WTC11 (cell line): ENCODE measurements around the gene ZNF622. TPM values are rescaled to one million over a fixed set of nuclear protein-coding genes. Genes with fewer than 3 reads are reported as not detected.

Source experiments
- ATAC-seq: fragments of 200-7000 bp; cut with Tn5 transposase; 2 replicates; pipeline ENCODE4 v1.10.0; 2021; ENCODE audit warnings: mild to moderate bottlenecking, moderate library complexity
- CTCF ChIA-PET: fragments of 300-600 bp; sonication (Branson Sonifier 250); formaldehyde crosslinking; loops from one replicate; lab custom pipeline; 2021; ENCODE audit warnings: antibody characterized with exemption; lab: Charles Lee
- POLR2A ChIA-PET: fragments of 350-600 bp; sonication (Branson Sonifier 250); formaldehyde crosslinking; loops from one replicate; lab custom pipeline; 2021; ENCODE audit warnings: antibody characterized with exemption; lab: Charles Lee
- DNase-seq: peaks from one replicate; pipeline ENCODE4 v3.0.0; 2021; ENCODE audit warnings: low spot score
- H3K27ac Mint-ChIP-seq: 2 replicates; pipeline ENCODE4 v1.8.0; 2021; ENCODE audit warnings: mixed read lengths
- H3K27me3 Mint-ChIP-seq: 2 replicates; pipeline ENCODE4 v1.8.0; 2021; ENCODE audit warnings: low read depth, mild to moderate bottlenecking, moderate library complexity, mixed read lengths
- H3K36me3 Mint-ChIP-seq: 2 replicates; pipeline ENCODE4 v1.8.0; 2021; ENCODE audit warnings: mixed read lengths
- H3K4me1 Mint-ChIP-seq: 2 replicates; pipeline ENCODE4 v1.8.0; 2022; ENCODE audit warnings: mixed read lengths
- H3K4me3 Mint-ChIP-seq: 2 replicates; pipeline ENCODE4 v1.8.0; 2021; ENCODE audit warnings: mild to moderate bottlenecking, moderate library complexity, mixed read lengths
- H3K9me3 Mint-ChIP-seq: 2 replicates; pipeline ENCODE4 v1.8.0; 2021; ENCODE audit warnings: mixed read lengths
- ATF1 ChIP-seq: sonication (generic); formaldehyde crosslinking; IDR thresholded peaks from 2 replicates; pipeline ENCODE4 v1.8.1; 2023; ENCODE audit warnings: mild to moderate bottlenecking, moderate library complexity, missing genetic modification reagents
- GRHL2 ChIP-seq: fragments of 250-450 bp; sonication (Bioruptor Pico); IDR thresholded peaks from 2 replicates; pipeline ENCODE4 v1.8.0; 2022; ENCODE audit warnings: mild to moderate bottlenecking, moderate library complexity; ENCODE audit not compliant: insufficient replicate concordance, severe bottlenecking
- HMGA2 ChIP-seq: fragments of 250-450 bp; sonication (Bioruptor Pico); IDR thresholded peaks from 2 replicates; pipeline ENCODE4 v1.4.0; 2021; ENCODE audit warnings: mild to moderate bottlenecking, moderate library complexity
- IRF2 ChIP-seq: sonication (generic); formaldehyde crosslinking; IDR thresholded peaks from 2 replicates; pipeline ENCODE4 v1.8.0; 2022; ENCODE audit warnings: low read depth, missing genetic modification reagents, borderline replicate concordance
- JUN ChIP-seq: sonication (generic); formaldehyde crosslinking; IDR thresholded peaks from 2 replicates; pipeline ENCODE4 v1.8.0; 2023; ENCODE audit warnings: mild to moderate bottlenecking, missing genetic modification reagents
- NFATC4 ChIP-seq: fragments of 250-450 bp; sonication (Bioruptor Pico); IDR thresholded peaks from 2 replicates; pipeline ENCODE4 v1.9.0; 2021; ENCODE audit warnings: mild to moderate bottlenecking
- NR1H2 ChIP-seq: sonication (generic); formaldehyde crosslinking; IDR thresholded peaks from 2 replicates; pipeline ENCODE4 v1.9.0; 2021; ENCODE audit warnings: mild to moderate bottlenecking, moderate library complexity, missing genetic modification reagents
- NR3C1 ChIP-seq: sonication (generic); formaldehyde crosslinking; conservative IDR thresholded peaks from 2 replicates; pipeline ENCODE4 v1.8.1; 2023; ENCODE audit warnings: low read depth, mild to moderate bottlenecking, missing genetic modification reagents
- OVOL2 ChIP-seq: fragments of 250-450 bp; sonication (Bioruptor Pico); IDR thresholded peaks from 2 replicates; pipeline ENCODE4 v1.9.0; 2021; ENCODE audit warnings: mild to moderate bottlenecking, borderline replicate concordance
- TEAD4 ChIP-seq: sonication (generic); formaldehyde crosslinking; IDR thresholded peaks from 2 replicates; pipeline ENCODE4 v1.8.0; 2022; ENCODE audit warnings: mild to moderate bottlenecking, missing genetic modification reagents
- ZBTB21 ChIP-seq: sonication (generic); formaldehyde crosslinking; IDR thresholded peaks from 2 replicates; pipeline ENCODE4 v1.8.1; 2023; ENCODE audit warnings: mild to moderate bottlenecking, missing genetic modification reagents, borderline replicate concordance
- ZNF138 ChIP-seq: sonication (generic); formaldehyde crosslinking; conservative IDR thresholded peaks from 2 replicates; pipeline ENCODE4 v1.8.1; 2022; ENCODE audit warnings: mild to moderate bottlenecking, moderate library complexity, missing genetic modification reagents
- ZNF317 ChIP-seq: sonication (generic); formaldehyde crosslinking; IDR thresholded peaks from 2 replicates; pipeline ENCODE4 v1.8.1; 2023; ENCODE audit warnings: low read depth, mild to moderate bottlenecking, moderate library complexity, missing genetic modification reagents, borderline replicate concordance
- ZNF396 ChIP-seq: fragments of 250-450 bp; sonication (Bioruptor Pico); IDR thresholded peaks from 2 replicates; pipeline ENCODE4 v1.8.0; 2021; ENCODE audit warnings: mild to moderate bottlenecking, moderate library complexity, borderline replicate concordance
- ZNF416 ChIP-seq: fragments of 250-450 bp; sonication (Bioruptor Pico); IDR thresholded peaks from 2 replicates; pipeline ENCODE4 v1.9.0; 2021; ENCODE audit warnings: mild to moderate bottlenecking, inconsistent platforms
- ZNF423 ChIP-seq: fragments of 250-450 bp; sonication (Bioruptor Pico); IDR thresholded peaks from 2 replicates; pipeline ENCODE4 v2.1.2; 2022; ENCODE audit warnings: mild to moderate bottlenecking, moderate library complexity
- ZNF671 ChIP-seq: fragments of 250-450 bp; sonication (Bioruptor Pico); IDR thresholded peaks from 2 replicates; pipeline ENCODE4 v1.8.0; 2021; ENCODE audit warnings: mild to moderate bottlenecking
- total RNA-seq: library from RNA; stranded (reverse); gene quantifications from 3 replicates; pipeline ENCODE4 v1.2.3, GENCODE V29; 2021
- TF ChIP-seq, protein P1 (sequence below): sonication (generic); formaldehyde crosslinking; conservative IDR thresholded peaks from 2 replicates; pipeline ENCODE4 v1.8.1; 2022; ENCODE audit warnings: mild to moderate bottlenecking, missing genetic modification reagents
- TF ChIP-seq, protein P2 (sequence below): fragments of 250-450 bp; sonication (Bioruptor Pico); IDR thresholded peaks from 2 replicates; pipeline ENCODE4 v1.9.0; 2021; ENCODE audit warnings: mild to moderate bottlenecking, borderline replicate concordance
- TF ChIP-seq, protein P3 (sequence below): sonication (generic); formaldehyde crosslinking; IDR thresholded peaks from 2 replicates; pipeline ENCODE4 v1.8.0; 2023; ENCODE audit warnings: mild to moderate bottlenecking, missing genetic modification reagents
- TF ChIP-seq, protein P4 (sequence below): fragments of 250-450 bp; sonication (Bioruptor Pico); conservative IDR thresholded peaks from 2 replicates; pipeline ENCODE4 v1.9.0; 2021; ENCODE audit warnings: mild to moderate bottlenecking
- TF ChIP-seq, protein P5 (sequence below): sonication (generic); formaldehyde crosslinking; IDR thresholded peaks from 2 replicates; pipeline ENCODE4 v1.8.1; 2022; ENCODE audit warnings: low read depth, missing genetic modification reagents, borderline replicate concordance
- TF ChIP-seq, protein P6 (sequence below): sonication (generic); formaldehyde crosslinking; IDR thresholded peaks from 2 replicates; pipeline ENCODE4 v1.8.0; 2022; ENCODE audit warnings: mild to moderate bottlenecking, missing genetic modification reagents

The ZNF622 gene
- total RNA-seq, 1 experiment from 2014 or later, result 37.9 TPM

DNA sequence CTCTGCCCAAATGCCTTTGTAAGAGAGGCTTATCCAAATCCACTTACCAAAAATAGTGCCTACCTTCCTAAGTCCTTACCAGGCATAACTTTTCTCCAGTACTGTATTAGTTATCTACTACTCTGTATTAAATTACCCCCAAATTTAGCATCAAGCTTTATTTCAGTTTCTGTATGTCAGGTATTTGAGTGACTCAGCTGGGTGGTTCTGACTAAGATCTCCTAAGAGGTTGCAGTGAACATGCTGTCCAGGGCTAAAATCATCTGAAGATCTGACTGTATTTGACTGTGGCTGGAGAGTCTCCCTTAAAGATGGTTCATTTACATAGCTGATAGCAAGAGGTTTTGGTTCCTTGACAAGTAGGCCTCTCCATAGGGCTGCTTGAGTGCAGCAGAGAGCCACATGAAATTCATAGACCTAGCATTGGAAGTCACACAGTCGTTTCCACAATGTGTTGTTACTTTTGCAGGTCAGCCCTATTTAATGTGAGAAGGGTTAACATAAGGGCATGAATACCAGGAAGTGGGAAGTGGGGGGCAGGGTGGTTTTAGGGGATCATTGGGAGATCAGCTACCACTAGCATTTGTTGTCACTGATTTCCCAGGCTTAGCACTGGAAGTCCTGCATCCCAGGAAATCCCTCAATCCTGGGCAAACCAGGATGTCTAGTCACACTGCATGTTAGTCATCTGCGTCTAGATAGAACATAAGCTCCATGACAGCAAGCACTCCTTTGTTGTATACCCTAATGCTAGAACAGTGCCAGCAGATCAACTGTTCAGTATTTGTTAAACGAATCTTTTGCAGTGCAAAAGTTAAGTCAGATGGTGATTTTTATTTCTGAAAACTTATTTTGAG, 2.0 kb upstream of the ZNF622 start (continued):
- TF ChIP-seq, protein P1, sequence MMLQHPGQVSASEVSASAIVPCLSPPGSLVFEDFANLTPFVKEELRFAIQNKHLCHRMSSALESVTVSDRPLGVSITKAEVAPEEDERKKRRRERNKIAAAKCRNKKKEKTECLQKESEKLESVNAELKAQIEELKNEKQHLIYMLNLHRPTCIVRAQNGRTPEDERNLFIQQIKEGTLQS (CRISPR knock-in tag), result no peak
- TF ChIP-seq OVOL2, result no peak
- TF ChIP-seq NFATC4 (CRISPR knock-in tag), result no peak
- TF ChIP-seq, protein P2, sequence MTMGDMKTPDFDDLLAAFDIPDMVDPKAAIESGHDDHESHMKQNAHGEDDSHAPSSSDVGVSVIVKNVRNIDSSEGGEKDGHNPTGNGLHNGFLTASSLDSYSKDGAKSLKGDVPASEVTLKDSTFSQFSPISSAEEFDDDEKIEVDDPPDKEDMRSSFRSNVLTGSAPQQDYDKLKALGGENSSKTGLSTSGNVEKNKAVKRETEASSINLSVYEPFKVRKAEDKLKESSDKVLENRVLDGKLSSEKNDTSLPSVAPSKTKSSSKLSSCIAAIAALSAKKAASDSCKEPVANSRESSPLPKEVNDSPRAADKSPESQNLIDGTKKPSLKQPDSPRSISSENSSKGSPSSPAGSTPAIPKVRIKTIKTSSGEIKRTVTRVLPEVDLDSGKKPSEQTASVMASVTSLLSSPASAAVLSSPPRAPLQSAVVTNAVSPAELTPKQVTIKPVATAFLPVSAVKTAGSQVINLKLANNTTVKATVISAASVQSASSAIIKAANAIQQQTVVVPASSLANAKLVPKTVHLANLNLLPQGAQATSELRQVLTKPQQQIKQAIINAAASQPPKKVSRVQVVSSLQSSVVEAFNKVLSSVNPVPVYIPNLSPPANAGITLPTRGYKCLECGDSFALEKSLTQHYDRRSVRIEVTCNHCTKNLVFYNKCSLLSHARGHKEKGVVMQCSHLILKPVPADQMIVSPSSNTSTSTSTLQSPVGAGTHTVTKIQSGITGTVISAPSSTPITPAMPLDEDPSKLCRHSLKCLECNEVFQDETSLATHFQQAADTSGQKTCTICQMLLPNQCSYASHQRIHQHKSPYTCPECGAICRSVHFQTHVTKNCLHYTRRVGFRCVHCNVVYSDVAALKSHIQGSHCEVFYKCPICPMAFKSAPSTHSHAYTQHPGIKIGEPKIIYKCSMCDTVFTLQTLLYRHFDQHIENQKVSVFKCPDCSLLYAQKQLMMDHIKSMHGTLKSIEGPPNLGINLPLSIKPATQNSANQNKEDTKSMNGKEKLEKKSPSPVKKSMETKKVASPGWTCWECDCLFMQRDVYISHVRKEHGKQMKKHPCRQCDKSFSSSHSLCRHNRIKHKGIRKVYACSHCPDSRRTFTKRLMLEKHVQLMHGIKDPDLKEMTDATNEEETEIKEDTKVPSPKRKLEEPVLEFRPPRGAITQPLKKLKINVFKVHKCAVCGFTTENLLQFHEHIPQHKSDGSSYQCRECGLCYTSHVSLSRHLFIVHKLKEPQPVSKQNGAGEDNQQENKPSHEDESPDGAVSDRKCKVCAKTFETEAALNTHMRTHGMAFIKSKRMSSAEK (CRISPR knock-in tag), result no peak
- no peak for TF ChIP-seq ZNF423 (CRISPR knock-in tag)
- TF ChIP-seq ZBTB21, result no peak
- no peak for TF ChIP-seq ZNF396 (CRISPR knock-in tag)
- TF ChIP-seq, protein P3, sequence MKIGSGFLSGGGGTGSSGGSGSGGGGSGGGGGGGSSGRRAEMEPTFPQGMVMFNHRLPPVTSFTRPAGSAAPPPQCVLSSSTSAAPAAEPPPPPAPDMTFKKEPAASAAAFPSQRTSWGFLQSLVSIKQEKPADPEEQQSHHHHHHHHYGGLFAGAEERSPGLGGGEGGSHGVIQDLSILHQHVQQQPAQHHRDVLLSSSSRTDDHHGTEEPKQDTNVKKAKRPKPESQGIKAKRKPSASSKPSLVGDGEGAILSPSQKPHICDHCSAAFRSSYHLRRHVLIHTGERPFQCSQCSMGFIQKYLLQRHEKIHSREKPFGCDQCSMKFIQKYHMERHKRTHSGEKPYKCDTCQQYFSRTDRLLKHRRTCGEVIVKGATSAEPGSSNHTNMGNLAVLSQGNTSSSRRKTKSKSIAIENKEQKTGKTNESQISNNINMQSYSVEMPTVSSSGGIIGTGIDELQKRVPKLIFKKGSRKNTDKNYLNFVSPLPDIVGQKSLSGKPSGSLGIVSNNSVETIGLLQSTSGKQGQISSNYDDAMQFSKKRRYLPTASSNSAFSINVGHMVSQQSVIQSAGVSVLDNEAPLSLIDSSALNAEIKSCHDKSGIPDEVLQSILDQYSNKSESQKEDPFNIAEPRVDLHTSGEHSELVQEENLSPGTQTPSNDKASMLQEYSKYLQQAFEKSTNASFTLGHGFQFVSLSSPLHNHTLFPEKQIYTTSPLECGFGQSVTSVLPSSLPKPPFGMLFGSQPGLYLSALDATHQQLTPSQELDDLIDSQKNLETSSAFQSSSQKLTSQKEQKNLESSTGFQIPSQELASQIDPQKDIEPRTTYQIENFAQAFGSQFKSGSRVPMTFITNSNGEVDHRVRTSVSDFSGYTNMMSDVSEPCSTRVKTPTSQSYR, result no peak

DNA sequence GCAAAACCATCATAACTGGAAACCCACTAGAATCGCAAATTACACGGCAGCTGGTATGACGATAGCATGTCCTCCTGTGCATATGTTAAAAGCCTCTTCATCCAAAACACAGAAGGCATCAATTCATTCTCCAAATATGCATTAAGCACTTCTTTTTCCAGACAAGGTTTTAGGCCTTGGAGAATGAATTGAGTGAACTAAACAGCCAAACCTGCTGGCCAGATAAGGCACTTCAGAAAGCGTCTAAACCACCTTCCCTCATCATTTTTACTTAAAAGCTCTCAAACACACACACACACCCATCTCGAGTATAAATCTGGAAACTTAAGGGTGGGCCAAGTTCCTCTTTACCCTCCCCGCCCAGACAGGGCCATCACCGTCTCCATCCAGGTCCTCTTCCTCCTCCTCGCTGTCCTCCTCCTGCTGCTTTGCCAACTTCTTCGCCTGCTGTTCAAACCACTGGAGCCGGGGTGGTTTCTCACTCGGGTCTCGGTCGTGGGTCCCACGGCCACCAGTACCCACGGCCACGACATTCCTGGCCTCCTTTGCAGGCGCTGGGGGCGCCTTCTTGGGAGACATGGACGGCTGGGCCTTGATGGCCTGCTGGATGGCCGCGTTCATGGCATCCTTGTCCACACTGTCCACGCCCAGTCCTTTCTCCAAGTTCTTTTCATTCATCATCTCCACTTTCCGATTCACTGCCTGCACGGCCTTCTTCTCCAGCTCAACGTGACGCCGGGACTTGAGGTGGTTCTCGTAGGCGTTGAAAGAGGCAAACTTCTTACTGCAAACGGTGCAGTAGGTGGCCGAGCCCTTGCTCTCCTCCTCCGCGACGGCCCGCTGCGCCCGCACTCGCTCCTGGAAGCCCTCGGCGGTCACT, 696 bp downstream of the ZNF622 start:
- Mint-ChIP-seq H3K9me3 (no peaks in the 10 kb centered on the region), H3K4me3 (peak overlapping the region; percentile 97), H3K27ac (peak overlapping the region; percentile 96), H3K27me3 (no peaks in the 10 kb centered on the region), H3K4me1 (peaks cover 29% of the 10 kb centered on the region), H3K36me3 (peaks cover 35% of the 10 kb centered on the region)
- POLR2A ChIA-PET, result interaction anchor here (0.5 kb wide), 1 partner anchor 9 kb away, joined by 4 read pairs; no protein-coding TSS in a partner anchor
- no peak for ATAC-seq
- no peak for DNase-seq
- CTCF ChIA-PET, result interaction anchor here (0.7 kb wide), 1 partner anchor 9 kb away, joined by 3 read pairs; no protein-coding TSS in a partner anchor
- TF ChIP-seq GRHL2 (CRISPR knock-in tag), result no peak
- no peak for TF ChIP-seq ZNF671 (CRISPR knock-in tag)
- no peak for TF ChIP-seq IRF2
- TF ChIP-seq TEAD4 (CRISPR knock-in tag), result no peak
- no peak for TF ChIP-seq ZNF317 (CRISPR knock-in tag)
- TF ChIP-seq ATF1 (CRISPR knock-in tag), result no peak
- TF ChIP-seq, protein P4, sequence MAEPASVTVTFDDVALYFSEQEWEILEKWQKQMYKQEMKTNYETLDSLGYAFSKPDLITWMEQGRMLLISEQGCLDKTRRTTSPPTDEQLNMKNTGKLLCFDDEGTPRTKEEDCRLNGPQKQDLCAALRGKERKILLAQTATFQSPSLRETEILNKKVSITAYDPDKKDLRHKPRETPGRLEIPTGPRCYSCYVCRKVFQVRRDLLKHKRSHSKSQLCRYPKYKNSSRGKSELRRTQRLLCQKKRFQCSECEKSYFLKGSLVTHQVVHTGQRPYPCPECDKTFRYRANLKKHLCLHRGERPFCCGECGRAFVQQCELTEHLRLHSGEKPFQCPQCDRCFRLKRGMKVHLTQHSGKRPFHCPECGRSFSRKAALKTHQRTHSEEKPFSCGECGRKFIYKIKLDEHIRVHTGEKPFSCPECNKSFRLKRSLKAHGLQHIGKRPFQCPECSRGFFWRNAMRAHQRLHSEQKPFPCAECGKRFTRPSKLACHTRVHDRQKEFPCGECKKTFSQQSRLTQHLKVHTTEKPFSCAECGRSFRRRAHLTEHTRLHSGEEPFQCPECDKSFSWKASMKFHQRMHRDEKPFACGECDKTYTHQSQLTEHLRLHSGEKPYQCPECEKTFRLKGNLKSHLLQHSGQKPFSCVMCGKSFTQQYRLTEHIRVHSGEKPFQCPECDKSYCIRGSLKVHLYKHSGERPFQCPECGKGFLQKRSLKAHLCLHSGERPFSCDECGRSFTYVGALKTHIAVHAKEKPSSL (CRISPR knock-in tag), result no peak
- TF ChIP-seq HMGA2 (CRISPR knock-in tag), result no peak
- no peak for TF ChIP-seq NR1H2 (CRISPR knock-in tag)
- TF ChIP-seq, protein P5, sequence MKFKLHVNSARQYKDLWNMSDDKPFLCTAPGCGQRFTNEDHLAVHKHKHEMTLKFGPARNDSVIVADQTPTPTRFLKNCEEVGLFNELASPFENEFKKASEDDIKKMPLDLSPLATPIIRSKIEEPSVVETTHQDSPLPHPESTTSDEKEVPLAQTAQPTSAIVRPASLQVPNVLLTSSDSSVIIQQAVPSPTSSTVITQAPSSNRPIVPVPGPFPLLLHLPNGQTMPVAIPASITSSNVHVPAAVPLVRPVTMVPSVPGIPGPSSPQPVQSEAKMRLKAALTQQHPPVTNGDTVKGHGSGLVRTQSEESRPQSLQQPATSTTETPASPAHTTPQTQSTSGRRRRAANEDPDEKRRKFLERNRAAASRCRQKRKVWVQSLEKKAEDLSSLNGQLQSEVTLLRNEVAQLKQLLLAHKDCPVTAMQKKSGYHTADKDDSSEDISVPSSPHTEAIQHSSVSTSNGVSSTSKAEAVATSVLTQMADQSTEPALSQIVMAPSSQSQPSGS (CRISPR knock-in tag), result no peak
- TF ChIP-seq NR3C1 (CRISPR knock-in tag), result no peak
- TF ChIP-seq ZBTB21, result no peak
- no peak for TF ChIP-seq ZNF138
- TF ChIP-seq JUN (CRISPR knock-in tag), result no peak
- TF ChIP-seq ZNF416 (CRISPR knock-in tag), result no peak
- TF ChIP-seq, protein P6, sequence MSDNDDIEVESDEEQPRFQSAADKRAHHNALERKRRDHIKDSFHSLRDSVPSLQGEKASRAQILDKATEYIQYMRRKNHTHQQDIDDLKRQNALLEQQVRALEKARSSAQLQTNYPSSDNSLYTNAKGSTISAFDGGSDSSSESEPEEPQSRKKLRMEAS (CRISPR knock-in tag), result no peak
